ENCODE results near the gene DNAJC17. TPM values are rescaled to one million over a fixed set of nuclear protein-coding genes. Genes with fewer than 3 reads are reported as not detected.
A peak's percentile ranks its signal among the peaks of the same experiment; 100 is the strongest.

The DNAJC17 gene
- total RNA-seq, 6 experiments from 2014 or later = 25.9 to 39.9 (median 29.6) TPM

DNA sequence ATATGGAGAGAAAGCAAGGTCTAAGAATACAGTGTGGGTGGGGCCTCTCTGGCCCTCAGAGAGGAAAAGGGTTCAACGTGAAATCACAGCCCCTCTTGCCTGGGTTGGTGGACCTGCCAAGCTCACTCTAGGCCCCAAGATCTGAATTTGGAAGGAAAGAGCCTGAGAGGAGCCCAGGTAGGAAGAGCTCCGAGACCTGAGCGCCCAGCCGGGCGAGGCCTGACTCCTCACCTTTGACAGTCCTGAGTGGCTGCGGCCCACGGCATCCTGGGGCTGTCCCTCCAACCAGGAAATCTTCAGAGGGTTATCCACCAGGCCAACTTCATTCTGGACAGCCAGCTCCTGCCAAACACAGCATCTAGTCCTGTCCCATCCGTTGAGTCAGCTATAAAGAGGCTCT, 33.8 kb downstream of the DNAJC17 start:
- Mint-ChIP-seq H3K9me3 (no peaks in the 10 kb centered on the region), H3K27me3 (ENCODE audit: insufficient read depth) (peaks cover 4% of the 10 kb centered on the region), H3K27ac (no peak overlapping the region), H3K4me1 (ENCODE audit: low read depth) (peaks cover 19% of the 10 kb centered on the region), H3K36me3 (ENCODE audit: low read depth) (peaks cover 13% of the 10 kb centered on the region), H3K4me3 (no peak overlapping the region)
- no peak for DNase-seq
- TF ChIP-seq CTCF (IDR thresholded peaks at IDR 0.05) = no peak

DNA sequence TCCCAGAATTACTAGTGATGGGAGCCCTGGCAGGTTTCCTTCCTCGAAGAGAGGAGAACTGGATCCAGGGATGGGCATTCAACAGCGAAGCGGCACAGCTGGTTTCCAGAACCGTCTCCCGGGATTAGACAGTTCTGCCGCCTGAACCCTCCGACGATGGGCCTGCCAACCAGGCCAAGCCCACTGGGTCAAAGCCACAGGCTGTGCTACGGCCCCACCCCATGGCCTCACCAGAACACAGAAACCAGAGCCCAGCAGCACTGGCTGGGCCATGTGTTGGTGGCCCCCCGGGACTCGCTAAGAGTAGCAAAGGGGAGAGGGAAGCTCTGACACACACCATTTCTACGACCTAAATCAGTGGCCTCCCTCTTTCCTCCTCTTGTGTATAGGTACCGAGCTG, 35.3 kb downstream of the DNAJC17 start:
- no peak for DNase-seq
- no peaks in the 10 kb centered on the region for H3K9me3 Mint-ChIP-seq
- no peak for TF ChIP-seq CTCF (IDR thresholded peaks at IDR 0.05)
- no peak overlapping the region for H3K27ac Mint-ChIP-seq
- H3K4me1 Mint-ChIP-seq (ENCODE audit: low read depth) = peaks cover 20% of the 10 kb centered on the region
- no peak overlapping the region for H3K4me3 Mint-ChIP-seq
- peaks cover 4% of the 10 kb centered on the region for H3K27me3 Mint-ChIP-seq (ENCODE audit: insufficient read depth)
- H3K36me3 Mint-ChIP-seq (ENCODE audit: low read depth) = peaks cover 12% of the 10 kb centered on the region

DNA sequence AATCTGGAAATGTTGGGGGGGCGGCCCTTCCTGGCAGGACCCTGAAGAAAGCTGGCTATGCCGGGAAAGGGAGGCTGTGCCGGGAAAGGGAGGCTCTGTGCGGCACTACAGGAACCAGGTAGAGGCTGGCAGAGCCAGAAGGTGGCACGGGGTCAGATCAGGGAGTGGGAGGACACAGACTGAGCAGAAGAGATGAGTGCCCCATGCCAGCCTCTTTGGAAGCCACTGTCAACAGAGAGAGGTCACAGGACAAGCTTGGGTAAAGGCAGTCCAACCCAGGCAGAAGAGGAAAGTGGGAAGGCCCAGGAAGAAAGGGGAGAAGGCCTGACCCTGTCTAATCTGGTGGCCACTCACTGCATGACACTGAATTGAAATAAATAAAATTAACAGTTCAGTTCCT, 36.0 kb downstream of the DNAJC17 start:
- no peak for DNase-seq
- Mint-ChIP-seq H3K27me3 (ENCODE audit: insufficient read depth) (peaks cover 4% of the 10 kb centered on the region), H3K27ac (no peak overlapping the region), H3K4me1 (ENCODE audit: low read depth) (peaks cover 21% of the 10 kb centered on the region), H3K36me3 (ENCODE audit: low read depth) (peaks cover 5% of the 10 kb centered on the region; the same call in 1 of the 2 replicates), H3K4me3 (no peak overlapping the region), H3K9me3 (no peaks in the 10 kb centered on the region)
- no peak for TF ChIP-seq CTCF (IDR thresholded peaks at IDR 0.05)

DNA sequence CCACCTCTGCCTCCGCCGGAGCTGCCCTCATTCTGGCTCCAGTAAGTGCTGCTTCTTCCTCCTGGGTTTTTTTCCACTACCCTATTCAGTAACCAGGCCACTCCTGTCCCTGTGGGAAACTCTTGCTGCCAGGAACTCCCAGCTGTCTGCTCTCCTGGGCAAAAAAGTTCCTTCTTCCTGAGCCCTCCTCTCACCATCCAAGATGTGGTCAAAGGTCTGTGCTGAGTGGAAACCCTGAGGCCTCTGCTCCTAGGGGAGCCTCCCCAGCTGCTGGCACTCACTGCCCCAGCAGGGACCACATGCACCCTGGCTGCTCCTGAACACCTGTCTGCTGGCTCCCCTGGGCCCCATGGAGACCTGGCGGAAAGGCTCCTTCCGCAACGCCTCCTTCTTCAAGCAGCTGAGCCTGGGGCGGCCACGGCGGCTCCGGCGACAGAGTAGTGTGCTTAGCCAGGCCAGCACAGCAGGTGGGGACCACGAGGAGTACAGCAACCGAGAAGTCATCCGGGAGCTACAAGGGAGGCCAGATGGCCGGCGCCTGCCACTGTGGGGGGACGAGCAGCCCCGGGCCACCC, 37.0 kb downstream of the DNAJC17 start:
- DNase-seq = no peak
- H3K4me1 Mint-ChIP-seq (ENCODE audit: low read depth) = peaks cover 31% of the 10 kb centered on the region
- H3K9me3 Mint-ChIP-seq = no peaks in the 10 kb centered on the region
- peak overlapping the region; percentile 48 for H3K27ac Mint-ChIP-seq
- no peak for TF ChIP-seq CTCF (IDR thresholded peaks at IDR 0.05)
- H3K4me3 Mint-ChIP-seq = no peak overlapping the region
- H3K27me3 Mint-ChIP-seq (ENCODE audit: insufficient read depth) = peaks cover 2% of the 10 kb centered on the region
- peaks cover 5% of the 10 kb centered on the region; the same call in 1 of the 2 replicates for H3K36me3 Mint-ChIP-seq (ENCODE audit: low read depth)

DNA sequence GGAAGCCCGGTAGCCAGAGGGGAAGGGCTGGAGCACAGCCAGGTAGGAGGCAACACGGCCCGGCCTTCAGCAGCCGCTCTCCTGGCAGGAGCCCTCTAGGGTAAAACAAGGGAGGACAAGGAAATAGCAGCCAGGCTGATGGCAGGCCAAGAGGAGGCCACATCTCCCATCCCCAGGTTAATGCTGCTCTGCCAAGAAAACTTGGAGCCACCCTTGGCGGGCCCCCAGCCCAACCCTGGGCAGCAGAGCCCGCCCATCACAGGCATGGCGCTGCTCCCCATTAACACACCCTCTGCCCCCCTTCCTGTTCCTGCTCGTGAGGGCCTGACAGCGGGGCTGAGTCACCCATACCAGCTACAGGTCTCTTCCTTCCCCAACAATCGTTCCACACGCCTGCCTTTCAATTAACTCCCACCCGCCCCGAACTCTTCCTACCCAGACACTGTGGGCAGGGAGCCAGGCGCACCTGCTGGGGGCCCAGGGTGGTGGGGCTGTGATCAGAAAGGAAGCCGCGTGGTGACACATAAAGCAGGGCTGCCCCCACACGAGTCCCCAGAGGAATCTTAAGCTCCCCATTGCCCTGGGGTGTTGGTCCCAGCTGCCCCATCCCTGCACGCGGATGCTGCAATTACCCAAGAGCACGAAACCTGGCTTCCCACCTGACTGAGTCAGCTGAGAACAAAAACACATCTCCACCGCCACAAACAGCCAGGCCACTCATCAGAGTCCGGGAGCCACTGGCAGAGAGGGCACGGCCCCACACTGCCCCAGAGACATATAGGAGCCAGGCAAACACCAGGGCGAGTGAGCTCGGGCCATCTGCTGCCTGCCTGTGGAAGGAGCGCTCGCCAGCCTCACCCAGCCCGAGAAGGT, 37.8 kb downstream of the DNAJC17 start, which contains the start of gene C15orf62:
C15orf62 (plus strand) TSS at position 707 of the 873 bp plus-strand sequence. CDS start 516 bp downstream, outside the sequence.
- Mint-ChIP-seq H3K4me3 (no peak within 1 kb of the TSS), H3K9me3 (no peaks in the 10 kb centered on the region), H3K4me1 (ENCODE audit: low read depth) (peaks cover 39% of the 10 kb centered on the region), H3K36me3 (ENCODE audit: low read depth) (peaks cover 3% of the 10 kb centered on the region; the same call in 1 of the 2 replicates), H3K27ac (peak within 1 kb of the TSS; percentile 48), H3K27me3 (ENCODE audit: insufficient read depth) (peaks cover 2% of the 10 kb centered on the region)
- no peak for TF ChIP-seq CTCF (IDR thresholded peaks at IDR 0.05)
- DNase-seq = no peak
